NCI-H1105 treated with DMSO at 0.1 percent for 48 hours (cell line): ENCODE data around the gene GID8.
"Not testable (repeated sequence)": the region's sequence is repeated elsewhere in the genome, so short reads cannot be mapped to it uniquely, and the experiment has no call there.

ENCODE experiments used
- DNase-seq: peaks from one replicate; lab custom pipeline; 2025; lab: John Stamatoyannopoulos, UW

Gene GID8

DNA sequence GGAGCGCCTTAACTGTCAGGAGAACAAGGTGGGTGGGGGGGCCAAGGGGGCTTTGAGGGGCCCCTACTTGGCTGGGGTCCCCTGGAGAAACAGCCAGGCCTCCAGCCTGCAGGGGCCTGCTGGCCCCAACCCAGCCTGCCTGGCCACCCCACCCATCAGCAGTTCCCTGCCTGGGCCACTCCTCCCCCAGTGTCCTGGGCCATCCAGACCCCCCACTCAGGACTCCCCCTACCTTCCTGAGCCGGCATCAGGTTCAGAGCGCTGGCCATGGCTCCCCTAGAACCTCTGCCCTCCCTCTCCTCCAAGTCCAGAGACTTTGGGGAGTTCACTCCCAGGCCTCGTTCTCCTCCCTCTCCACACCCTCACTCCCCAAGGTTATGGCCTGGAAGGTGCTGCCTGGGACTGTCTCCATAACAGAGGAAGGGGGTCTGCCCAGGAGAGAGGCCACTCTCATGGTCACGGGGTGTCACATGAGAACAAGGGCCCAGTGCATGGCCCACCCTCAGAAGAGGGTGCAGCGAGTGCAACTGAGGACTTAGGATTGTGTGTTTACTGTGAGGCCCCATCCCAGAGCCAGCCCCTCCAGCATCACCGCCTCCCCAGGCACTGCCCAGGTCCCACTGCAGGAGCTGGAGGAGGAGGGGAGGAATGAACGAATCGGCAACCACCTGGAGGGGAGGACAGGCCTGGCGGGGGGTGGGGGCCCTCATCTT, 20.6 kb downstream of the GID8 start:
- no peak for DNase-seq

DNA sequence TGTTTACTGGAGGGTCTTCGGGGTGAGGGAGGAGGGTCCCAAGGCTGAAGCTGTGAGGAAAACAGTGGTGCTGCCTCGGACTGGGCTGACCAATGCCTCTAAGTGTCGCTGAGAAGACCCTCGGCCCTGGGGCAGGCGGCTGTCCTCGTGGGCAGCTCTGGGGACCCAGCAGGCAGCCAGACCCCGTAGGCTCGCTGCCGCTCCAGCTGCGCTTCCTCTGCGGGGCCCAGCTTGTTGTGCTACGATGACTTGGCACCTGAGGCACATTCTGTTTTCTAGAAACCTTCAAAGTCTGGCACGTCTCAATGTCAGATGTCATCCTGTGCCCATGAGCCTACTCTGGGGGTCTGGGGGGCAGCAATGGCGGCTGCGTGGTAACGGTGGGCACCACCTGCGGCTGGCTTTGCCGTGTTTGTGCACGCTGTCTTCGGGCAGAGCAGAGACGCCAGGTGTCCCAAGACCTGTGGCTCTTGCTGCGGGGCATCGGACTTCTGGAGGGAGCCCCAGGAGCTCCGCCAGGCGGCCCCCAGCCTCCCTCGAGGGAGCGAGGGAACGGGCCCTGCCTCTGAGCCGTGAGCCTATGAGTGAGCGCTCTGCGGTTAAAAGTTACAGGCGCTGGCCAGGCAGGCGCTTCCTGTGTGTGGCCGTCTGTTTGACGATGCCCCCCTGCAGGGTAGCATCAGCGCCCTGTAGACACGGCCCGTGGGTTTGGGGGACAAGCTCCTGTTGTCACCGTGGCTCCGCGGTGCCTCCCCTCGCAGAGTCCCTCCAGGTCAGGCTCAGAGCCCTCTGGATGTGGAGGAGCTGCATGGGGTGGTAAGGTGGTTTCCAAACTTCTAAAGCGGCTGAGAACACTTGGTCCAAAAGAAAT, 21.4 kb downstream of the GID8 start:
- DNase-seq, result no peak

DNA sequence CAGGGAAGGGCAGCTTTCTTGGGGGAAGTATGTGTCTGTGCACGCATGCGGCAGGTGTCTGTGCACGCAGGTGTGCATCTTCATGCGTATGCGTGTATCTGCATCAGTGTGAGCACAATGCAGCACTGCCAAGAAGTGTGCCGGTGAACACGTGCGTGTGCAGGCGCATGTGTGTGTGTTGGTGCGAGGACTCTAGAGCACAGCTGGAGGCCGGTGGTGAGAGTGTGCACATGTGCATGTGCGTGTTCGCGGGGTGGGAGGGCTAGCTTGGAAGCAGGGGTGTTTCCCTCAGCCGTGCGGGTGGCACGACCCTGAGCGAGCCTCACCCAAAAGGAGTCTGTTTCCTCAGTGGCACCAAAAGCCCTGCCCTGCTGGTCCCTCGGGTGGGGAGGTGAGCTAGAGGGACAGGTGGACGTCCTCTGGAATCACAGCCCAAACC, 22.1 kb downstream of the GID8 start:
- DNase-seq, result no peak

DNA sequence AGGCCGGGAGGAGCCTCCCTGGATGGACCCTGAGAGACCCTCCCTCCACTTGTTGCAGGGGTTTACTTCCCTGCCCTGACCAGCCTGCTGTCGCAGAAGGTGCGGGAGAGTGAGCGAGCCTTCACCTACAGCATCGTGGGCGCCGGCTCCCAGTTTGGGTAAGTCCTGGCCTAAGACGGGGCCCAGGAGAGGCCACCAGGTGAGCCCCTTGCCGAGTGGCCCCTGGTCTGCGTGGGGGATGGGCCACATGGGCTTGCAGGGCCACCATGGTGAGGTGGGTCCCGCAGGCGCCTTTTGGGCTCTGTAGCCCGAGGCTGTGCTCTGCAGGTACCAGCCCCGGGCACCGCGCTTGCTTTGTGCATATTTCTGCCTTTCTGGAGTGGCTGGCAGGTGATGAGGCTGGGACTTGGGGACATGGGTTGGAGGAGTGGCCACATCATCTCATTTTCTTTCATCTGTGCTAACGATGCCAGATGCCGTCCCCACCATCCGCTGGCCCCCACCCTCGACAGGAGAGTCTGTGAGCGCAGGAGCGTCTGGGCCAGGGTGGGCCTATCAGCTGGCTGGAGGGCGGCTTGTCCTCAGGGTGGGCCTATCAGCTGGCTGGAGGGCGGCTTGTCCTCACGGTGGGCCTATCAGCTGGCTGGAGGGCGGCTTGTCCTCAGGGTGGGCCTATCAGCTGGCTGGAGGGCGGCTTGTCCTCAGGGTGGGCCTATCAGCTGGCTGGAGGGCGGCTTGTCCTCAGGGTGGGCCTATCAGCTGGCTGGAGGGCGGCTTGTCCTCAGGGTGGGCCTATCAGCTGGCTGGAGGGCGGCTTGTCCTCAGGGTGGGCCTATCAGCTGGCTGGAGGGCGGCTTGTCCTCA, 22.7 kb downstream of the GID8 start:
- not testable (repeated sequence) for DNase-seq

DNA sequence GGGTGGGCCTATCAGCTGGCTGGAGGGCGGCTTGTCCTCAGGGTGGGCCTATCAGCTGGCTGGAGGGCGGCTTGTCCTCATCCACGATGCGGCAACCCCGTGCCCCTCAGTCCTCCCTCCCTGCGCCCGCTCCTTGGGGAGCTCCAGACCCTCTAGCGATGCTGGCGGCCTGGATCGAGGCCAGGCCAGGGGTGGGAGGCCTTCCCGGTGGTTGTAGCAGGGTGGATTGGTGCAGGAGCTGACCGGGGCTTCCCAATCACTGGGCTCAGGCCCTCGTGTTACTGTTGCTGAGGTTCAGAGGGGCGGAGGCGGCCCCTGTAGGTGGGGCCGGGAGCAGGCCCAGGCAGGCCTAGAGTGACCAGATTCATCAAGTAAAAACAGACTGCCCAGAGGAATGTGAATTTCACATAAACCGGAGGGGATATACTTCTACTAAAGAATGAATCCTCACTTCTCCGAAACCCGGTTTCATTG, 23.4 kb downstream of the GID8 start:
- DNase-seq, result no peak

DNA sequence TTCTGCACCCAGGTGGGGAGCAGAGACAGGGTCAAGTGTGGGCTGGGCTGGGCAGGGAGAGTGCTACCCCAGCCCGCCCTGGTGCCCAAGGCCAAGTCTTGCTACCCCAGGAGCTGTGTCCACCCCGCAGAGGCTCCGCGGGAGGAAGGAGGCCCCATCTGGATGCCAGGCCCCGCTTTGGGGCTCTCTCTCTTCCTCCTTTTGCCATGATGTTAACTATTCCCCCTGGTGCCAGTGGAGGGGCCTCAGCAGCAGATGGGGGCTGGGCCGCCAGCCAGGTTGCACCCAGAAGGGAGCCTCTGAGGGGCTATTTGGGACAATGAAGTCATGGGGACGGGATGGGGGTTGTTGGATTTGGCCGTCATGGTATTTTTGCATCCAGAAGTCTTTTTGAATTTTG, 23.9 kb downstream of the GID8 start:
- no peak for DNase-seq

DNA sequence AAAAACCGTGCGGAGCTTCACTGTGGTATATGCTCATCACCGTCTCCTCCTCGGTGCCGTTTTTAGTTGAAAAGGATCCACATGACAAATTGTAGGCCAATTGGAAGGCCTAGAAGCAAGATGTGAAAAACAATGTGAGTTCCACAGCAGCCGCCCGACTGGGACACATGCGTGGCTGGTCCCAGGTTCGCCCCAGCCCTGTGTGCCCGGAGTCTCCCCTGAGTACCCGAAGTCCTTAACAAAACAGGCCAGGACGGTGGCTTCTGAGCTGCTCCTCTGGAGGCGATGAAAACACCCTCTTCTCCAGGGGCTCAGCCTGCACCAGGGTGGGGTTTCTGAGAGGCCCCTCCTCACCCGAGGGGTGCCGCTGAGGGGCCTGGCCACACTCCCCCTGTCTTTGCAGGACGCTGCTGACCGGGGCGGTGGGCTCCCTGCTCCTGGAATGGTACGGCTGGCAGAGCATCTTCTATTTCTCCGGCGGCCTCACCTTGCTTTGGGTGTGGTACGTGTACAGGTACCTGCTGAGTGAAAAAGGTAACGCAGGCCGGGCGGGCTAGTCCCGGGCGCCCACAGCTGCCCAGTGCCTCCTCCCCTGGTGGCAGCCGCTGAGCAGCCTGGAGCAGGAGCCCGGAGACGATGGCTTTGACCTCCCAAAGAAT, 24.4 kb downstream of the GID8 start:
- DNase-seq, result no peak

DNA sequence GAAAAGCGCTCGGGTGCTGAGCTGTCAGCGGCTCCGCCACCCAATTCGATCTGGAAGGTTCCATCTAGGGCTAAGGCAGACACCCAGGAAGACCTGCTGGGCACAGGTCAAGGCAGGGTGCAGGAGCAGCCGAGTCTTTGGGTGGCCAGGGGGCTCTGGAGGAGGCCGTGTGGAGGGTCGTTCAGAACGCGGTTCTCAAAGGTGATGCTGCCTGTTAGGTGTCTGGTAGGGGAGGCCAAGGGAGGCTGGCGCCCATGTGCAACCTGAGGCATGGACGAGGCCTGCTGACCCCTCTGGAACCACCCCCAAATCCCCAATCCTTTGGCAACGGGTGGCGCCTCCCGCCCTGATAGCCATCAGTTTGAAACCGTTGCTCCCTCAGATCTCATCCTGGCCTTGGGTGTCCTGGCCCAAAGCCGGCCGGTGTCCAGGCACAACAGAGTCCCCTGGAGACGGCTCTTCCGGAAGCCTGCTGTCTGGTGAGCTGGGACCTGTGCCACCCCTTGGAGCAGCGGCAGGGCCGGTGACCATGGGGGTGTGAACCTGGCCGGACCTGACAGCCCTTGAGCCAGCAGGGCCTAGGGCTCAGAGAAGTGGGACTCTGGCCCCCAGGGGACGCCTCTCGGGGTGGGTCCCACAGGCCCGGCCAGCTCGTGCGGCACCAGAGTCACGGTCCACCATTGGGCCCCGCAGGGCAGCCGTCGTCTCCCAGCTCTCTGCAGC, 25.1 kb downstream of the GID8 start:
- DNase-seq, result no peak

DNA sequence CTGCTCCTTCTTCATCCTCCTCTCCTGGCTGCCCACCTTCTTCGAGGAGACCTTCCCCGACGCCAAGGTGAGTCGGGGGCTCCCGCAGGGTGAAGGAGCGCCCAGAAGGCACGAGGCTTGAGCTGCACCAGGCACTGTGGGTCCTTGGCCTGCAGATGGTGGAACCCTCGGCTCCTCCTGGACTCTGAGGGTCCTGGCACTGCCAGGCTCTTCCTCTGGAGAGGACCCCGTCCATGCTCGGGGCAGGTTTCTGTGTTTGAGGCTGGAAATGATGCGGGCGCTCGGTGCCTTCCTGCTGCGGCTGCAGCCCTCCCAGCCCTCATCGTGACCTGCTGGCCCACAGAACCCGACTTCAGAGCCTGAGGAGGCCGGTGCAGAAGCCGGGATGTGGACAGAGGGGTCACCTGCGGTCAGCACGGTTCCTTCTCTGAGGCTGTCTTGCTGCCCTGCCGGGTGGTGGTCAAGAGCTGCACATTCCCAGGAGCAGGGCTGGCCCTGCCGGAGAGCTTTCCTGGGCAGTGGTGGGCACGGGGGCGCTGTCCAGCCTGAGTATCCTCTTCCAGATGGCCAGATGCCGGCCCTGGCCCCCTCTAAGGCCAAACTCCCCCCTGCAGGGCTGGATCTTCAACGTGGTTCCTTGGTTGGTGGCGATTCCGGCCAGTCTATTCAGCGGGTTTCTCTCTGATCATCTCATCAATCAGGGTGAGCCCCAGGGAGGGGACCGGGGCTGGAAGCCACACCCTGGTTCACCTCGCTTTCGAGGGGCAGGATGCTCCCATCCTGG, 25.9 kb downstream of the GID8 start:
- no peak for DNase-seq

DNA sequence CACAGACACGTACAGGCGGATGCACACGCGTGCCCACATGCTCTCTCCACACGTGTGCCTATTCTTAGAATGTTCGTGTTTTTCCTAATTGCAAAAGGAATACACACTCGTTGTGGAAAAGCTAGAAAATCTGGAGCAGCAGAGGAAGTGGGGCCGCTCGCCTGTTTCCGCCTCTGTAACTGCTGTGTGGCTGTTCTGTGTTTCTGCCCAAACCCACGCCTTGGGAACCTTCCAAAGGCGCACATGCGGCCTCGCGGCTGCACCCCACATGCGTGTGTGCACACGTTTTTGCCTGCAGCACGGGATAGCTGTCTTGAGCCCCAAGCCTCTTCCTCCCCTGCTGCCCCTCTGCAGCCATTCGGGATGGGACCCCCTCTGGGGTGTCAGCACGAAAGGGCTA, 26.8 kb downstream of the GID8 start:
- no peak for DNase-seq

DNA sequence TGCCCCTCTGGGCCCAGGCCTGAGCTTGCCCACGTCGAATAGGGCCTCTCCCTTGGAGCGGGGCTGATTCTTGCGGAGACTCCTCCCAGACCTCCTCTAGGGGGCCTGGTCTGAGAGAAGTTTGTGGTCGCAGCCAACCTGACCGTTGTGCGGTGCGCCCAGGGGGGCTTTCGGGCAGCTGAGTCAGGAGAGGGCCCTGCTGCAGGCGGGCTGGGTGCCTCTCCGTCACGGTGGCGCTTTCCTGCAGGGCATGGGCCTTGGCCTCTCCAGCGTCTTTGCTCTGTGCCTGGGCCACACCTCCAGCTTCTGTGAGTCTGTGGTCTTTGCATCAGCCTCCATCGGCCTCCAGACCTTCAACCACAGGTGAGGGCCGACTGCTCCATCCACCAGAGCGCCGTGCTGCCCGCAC, 27.4 kb downstream of the GID8 start:
- DNase-seq, result no peak

DNA sequence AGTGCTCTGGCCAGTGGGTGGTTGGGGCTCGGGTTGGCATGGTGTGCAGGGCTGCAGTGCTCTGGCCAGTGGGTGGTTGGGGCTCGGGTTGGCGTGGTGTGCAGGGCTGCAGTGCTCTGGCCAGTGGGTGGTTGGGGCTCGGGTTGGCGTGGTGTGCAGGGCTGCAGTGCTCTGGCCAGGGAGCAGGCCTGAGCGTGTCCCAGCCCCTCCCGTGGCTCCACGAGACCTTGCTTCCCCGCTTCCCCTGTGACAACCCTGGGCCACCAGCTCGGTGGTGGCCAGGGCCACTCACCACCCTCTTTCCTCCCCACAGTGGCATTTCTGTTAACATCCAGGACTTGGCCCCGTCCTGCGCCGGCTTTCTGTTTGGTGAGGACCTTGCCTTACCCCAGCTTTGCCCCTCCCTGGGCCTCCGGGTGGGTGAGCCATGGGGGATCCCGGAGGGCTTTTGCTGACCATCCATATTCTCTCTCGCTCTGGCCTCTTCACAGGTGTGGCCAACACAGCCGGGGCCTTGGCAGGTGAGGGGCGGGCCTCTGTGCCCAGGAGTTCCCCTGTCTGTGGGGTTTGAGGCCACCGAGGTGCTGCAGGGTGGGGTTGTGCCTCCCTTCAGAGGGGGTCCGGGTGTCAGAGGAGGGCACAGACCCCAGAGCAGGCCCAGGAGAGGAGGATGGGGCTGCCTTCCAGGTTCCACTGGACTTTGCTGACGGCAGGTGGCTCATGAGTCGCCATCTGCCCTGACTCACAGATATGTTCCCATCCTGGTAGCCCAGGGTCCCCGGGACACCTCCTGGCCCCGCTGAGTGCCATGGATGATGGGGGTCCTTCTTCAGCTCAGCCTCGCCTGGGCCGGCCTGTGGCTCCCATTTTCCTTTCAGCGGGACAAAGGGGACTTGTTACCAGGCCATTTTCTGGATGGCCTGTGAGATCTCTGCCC, 28.5 kb downstream of the GID8 start:
- DNase-seq, result no peak

DNA sequence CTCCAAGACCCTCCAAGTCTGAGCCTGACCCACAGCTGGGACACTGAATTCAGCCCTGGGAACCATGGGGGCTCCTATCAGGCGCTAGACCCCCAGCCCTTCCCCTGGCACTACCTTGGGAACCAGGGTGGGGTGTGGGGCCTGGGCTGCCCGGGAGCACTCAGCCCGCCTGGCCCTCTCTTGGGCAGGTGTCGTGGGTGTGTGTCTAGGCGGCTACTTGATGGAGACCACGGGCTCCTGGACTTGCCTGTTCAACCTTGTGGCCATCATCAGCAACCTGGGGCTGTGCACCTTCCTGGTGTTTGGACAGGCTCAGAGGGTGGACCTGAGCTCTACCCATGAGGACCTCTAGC, 29.2 kb downstream of the GID8 start:
- DNase-seq, result no peak

DNA sequence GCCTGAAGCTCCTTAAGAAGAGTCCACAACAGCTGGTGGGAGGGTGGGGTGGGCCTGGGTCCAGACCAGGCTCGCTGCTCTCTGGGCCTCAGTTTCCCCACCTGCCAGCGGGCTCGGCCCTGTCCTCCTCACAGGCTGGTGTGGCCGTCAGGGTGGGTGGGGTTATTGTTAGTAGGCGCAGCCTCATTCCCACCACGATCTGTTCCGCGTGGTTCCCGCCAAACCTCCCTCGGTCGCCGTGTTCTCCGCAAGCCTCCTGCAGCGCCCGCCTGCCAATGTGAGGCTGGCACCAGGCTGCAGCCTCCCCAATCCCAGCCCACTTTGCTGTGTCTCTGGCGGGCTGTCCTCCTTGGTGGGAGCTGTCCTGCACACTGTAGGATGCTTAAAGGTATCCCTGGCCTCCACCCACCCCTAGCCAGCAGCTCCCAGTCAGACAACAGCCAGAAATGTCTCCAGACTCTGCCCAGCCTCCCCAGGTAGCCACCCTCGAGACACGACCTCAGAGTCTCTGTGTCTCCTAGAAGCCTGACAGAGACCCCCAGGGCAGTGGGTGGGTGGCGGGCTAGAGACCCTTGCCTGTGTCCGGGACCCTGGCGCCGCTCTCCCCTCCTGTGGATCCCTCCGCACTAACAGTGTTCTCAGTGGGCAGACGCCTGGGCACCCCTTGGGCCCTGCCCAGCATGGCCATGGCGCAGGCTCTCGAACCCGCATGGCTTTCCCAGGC, 29.8 kb downstream of the GID8 start:
- no peak for DNase-seq

DNA sequence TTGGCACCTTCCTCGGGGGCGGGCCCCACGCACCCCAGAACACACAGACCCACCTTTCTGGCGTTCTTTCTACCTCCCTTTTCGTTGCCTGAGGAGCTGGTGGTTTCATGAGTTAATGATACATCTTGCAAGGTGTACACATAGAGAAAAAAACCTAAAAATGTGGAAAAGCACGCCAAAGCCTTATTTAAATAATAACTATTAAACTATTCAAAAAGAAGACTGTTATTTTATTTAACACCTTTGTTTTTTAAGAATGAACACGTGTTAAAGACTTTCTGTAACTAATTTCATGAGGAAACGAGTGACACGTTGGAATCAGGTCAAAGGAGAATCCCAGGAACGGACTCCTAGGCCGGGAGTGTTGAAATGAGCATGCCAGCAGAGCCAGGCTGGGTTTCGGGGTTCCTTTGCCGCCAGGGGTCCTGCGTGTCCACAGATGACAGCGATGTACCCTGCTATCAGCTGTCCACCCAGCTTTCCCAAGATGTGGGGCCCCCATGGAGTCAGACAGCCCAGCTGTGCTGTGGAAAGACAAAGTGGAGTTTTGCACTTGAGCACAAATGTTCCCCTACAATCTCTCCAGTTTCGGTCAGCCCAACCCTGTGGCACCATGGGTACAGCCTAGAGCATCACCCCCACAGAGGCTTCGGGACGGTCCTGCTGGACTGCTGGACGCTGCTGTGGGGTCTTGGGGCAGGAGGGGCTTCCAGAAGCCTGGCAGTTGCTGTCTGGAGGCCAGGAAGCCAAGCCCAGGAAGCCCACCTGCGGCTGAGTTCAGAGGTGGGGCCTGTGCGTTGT, 30.6 kb downstream of the GID8 start:
- no peak for DNase-seq

DNA sequence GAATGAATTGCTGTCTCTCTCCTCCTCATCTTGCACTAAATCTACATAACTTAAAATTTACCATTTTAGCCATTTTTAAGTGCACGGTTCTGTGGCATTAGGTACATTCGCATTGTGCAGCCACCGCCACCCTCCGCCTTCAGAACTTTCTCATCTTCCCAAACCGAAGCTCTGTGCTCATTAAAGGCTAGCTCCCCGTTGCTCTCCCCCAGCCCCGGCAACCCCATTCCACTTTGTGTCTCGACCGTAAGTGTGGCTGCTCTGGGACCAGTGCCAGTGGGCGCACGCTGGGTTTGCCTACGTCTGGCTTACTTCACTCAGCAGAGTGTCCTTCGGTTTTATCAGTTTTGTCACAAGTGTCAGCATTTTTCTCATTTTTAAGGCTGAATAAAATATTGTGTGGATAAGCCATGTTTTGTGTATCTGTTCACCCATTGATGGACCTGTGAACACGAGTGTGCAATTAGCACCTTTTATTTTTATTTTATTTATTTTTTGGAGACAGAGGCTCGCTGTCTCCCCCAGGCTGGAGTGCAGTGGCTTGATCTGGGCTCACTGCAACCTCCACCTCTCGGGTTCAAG, 31.3 kb downstream of the GID8 start:
- no peak for DNase-seq

DNA sequence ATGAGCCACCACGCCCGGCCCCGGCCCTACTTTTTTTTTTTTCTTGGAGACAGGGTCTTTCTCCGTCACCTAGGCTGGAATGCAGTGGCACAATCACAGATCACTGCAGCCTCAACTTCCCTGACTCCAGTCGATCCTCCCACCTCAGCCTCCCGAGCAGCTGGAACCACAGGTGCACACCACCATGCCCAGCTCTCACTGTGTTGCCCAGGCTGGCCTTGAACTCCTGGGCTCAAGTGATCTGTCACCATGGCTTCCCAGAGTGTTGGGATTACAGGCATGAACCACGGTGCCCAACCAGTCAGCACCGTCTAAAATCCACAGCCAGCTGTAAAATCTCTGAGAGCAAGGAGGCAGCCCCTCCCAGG, 32.0 kb downstream of the GID8 start:
- DNase-seq, result no peak
